ENCODE measurements around the gene MATN4. TPM values are rescaled to one million over a fixed set of nuclear protein-coding genes. Genes with fewer than 3 reads are reported as not detected.

Gene MATN4
- total and polyA plus RNA-seq, 10 donors, result 0.19 to 0.52 TPM; not detected in 8

GRCh38 chr20:45330476-45330875, 22.4 kb upstream of the MATN4 start:
- 90 to 100% (median 97%) methylated on average over 3 of the region's 3 CpGs for WGBS, 5 donors
- H3K27me3 ChIP-seq (replicated peaks in 1 of 7), result no peaks in the 10 kb centered on the region

GRCh38 chr20:45329497-45330319, 21.6 kb upstream of the MATN4 start:
- no peak for TF ChIP-seq CTCF (IDR thresholded peaks at IDR 0.05 in 8 of 11, conservative IDR thresholded peaks at IDR 0.05 in 3 of 11)
- TF ChIP-seq POLR2AphosphoS5 (IDR thresholded peaks at IDR 0.05), result no peak
- no peak for TF ChIP-seq POLR2A (IDR thresholded peaks at IDR 0.05)
- Histone ChIP-seq H3K4me1 (no peaks in the 10 kb centered on the region), H3K4me3 (no peak overlapping the region), H3K9me3 (no peaks in the 10 kb centered on the region), H3K27ac (no peak overlapping the region), H3K36me3 (peaks cover 0 to 68% (median 2%) of the 10 kb centered on the region in 6 donors), H3K27me3 (replicated peaks in 1 of 7) (no peaks in the 10 kb centered on the region)
- intact Hi-C loops (cut with DNase I; ENCODE audit: low total_unique reads), result no loop called here
- WGBS, 5 donors, result 83 to 88% (median 87%) methylated on average over 7 of the region's 7 CpGs
- no peak for DNase-seq

More at GRCh38 chr20:45330476-45330875, 22.4 kb upstream of the MATN4 start:
- Histone ChIP-seq H3K4me1 (no peaks in the 10 kb centered on the region), H3K36me3 (peaks cover 0 to 76% (median 2%) of the 10 kb centered on the region in 6 donors), H3K9me3 (no peaks in the 10 kb centered on the region), H3K27ac (no peak overlapping the region), H3K4me3 (no peak overlapping the region)
- DNase-seq, result no peak
- intact Hi-C loops (cut with DNase I; ENCODE audit: low total_unique reads), result no loop called here
- TF ChIP-seq CTCF (IDR thresholded peaks at IDR 0.05 in 8 of 11, conservative IDR thresholded peaks at IDR 0.05 in 3 of 11) (no peak), POLR2AphosphoS5 (IDR thresholded peaks at IDR 0.05) (no peak)

DNA sequence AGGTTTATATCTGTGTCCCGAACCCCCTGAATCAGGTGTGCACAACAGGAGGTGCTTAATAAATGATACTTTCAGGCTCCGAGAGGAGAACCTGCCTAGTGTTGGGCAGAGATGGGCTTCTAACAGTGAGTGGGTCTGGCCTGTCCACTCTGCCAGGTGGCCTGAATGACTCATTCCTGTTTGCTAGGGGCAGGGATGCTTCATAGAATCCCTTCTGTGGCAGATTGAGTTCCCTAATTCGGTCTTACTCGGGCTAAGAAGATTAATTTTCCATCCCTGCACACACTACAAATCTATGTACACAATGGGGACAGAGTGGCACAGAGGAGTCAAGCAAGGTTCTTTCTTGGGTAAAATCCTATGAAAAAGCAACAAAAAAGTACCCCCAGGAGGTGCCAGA, 20.4 kb upstream of the MATN4 start:
- H3K4me3 ChIP-seq, result no peak overlapping the region
- intact Hi-C loops (cut with DNase I; ENCODE audit: low total_unique reads), result no loop called here
- peaks cover 0 to 60% (median 2%) of the 10 kb centered on the region in 6 donors for H3K36me3 ChIP-seq
- 91 to 97% (median 92%) methylated on average over 4 of the region's 4 CpGs for WGBS, 5 donors
- H3K27me3 ChIP-seq (replicated peaks in 1 of 7), result no peaks in the 10 kb centered on the region
- H3K27ac ChIP-seq, result no peak overlapping the region
- TF ChIP-seq POLR2A (IDR thresholded peaks at IDR 0.05) (no peak), CTCF (IDR thresholded peaks at IDR 0.05 in 8 of 11, conservative IDR thresholded peaks at IDR 0.05 in 3 of 11) (no peak), POLR2AphosphoS5 (IDR thresholded peaks at IDR 0.05) (no peak)
- no peak for DNase-seq
- H3K9me3 ChIP-seq, result no peaks in the 10 kb centered on the region
- H3K4me1 ChIP-seq, result no peaks in the 10 kb centered on the region

DNA sequence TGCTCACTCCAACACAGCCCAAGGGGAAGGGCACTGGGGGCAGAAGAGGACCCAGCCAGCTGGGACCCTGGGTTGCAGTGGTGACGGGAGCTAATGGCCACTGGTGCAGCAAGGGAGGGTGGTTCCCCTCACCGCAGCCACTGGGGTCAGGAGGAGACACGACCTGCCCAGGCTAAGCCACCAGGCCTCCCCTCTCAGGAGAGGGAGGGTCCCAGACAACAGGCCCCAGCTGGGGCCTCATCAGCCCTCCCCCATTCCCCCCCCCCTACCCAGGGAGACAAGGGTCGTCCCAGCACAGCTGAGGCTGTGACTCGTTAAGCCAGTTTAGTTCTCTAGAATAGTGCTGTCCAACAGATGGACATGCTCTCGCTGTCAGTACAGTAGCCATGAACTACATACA, 17.3 kb upstream of the MATN4 start:
- H3K36me3 ChIP-seq, result peaks cover 0 to 33% (median 2%) of the 10 kb centered on the region in 6 donors
- no peaks in the 10 kb centered on the region for H3K27me3 ChIP-seq (replicated peaks in 1 of 7)
- TF ChIP-seq POLR2AphosphoS5 (IDR thresholded peaks at IDR 0.05), result no peak
- TF ChIP-seq CTCF (IDR thresholded peaks at IDR 0.05 in 8 of 11, conservative IDR thresholded peaks at IDR 0.05 in 3 of 11), result no peak
- no peak for TF ChIP-seq POLR2A (IDR thresholded peaks at IDR 0.05)
- WGBS, 5 donors, result 80 to 88% (median 83%) methylated on average over 6 of the region's 6 CpGs
- DNase-seq, result no peak
- intact Hi-C loops (cut with DNase I; ENCODE audit: low total_unique reads), result no loop called here
- H3K27ac ChIP-seq, result no peak overlapping the region
- H3K4me3 ChIP-seq, result no peak overlapping the region
- no peaks in the 10 kb centered on the region for H3K9me3 ChIP-seq
- H3K4me1 ChIP-seq, result peaks cover 0 to 22% (median 13%) of the 10 kb centered on the region in 6 donors

All from spleen (tissue), 11 donors.